H9 (cell line): ENCODE data around the gene BBS10. TPM values are rescaled to one million over a fixed set of nuclear protein-coding genes. Genes with fewer than 3 reads are reported as not detected.

Experiments
- DNase-seq: peaks from one replicate; pipeline ENCODE4 v3.0.0-alpha.2; 2017
- H2AFZ ChIP-seq: one replicate; pipeline ENCODE4 v1.6.1; 2013; ENCODE audit warnings: mild to moderate bottlenecking, low read length, control low read depth, moderate library complexity
- H2AK5ac ChIP-seq: 2 replicates; pipeline ENCODE4 v1.6.1; 2013; ENCODE audit warnings: low read length, control low read depth, mixed read lengths; ENCODE audit not compliant: insufficient read length
- H2BK120ac ChIP-seq: one replicate; pipeline ENCODE4 v1.6.1; 2013; ENCODE audit warnings: low read depth, mild to moderate bottlenecking, low read length, control low read depth, inconsistent platforms; ENCODE audit not compliant: poor library complexity, severe bottlenecking
- H2BK12ac ChIP-seq: 2 replicates; pipeline ENCODE4 v1.6.1; 2013; ENCODE audit warnings: low read length, control low read depth, mixed read lengths, low read depth; ENCODE audit not compliant: insufficient read length
- H2BK15ac ChIP-seq: 2 replicates; pipeline ENCODE4 v1.6.1; 2013; ENCODE audit warnings: low read depth, low read length, control low read depth
- H2BK20ac ChIP-seq: one replicate; pipeline ENCODE4 v1.6.1; 2013; ENCODE audit warnings: low read depth, mild to moderate bottlenecking, low read length, control low read depth, inconsistent platforms; ENCODE audit not compliant: poor library complexity, severe bottlenecking
- H2BK5ac ChIP-seq: 2 replicates; pipeline ENCODE4 v1.6.1; 2013; ENCODE audit warnings: low read length, control low read depth, mixed read lengths; ENCODE audit not compliant: insufficient read length
- H3K14ac ChIP-seq: 2 replicates; pipeline ENCODE4 v1.6.1; 2013; ENCODE audit warnings: low read length, control low read depth; ENCODE audit not compliant: insufficient read depth
- H3K18ac ChIP-seq: 2 replicates; pipeline ENCODE4 v1.6.1; 2013; ENCODE audit warnings: low read depth, mild to moderate bottlenecking, mixed read lengths, low read length, control low read depth; ENCODE audit not compliant: insufficient read length
- H3K23ac ChIP-seq: 2 replicates; pipeline ENCODE4 v1.6.1; 2013; ENCODE audit warnings: low read length, control low read depth, mixed read lengths, low read depth; ENCODE audit not compliant: insufficient read length
- H3K23me2 ChIP-seq: 2 replicates; pipeline ENCODE4 v1.6.1; 2013; ENCODE audit warnings: low read depth, mild to moderate bottlenecking, mixed read lengths, low read length, control low read depth; ENCODE audit not compliant: insufficient read length, poor library complexity, severe bottlenecking
- H3K27ac ChIP-seq: 2 replicates; pipeline ENCODE4 v1.5.1; 2013; ENCODE audit warnings: low read length, control low read depth, mixed read lengths, low read depth; ENCODE audit not compliant: insufficient read length
- H3K27me3 ChIP-seq: 2 replicates; pipeline ENCODE4 v1.6.1; 2013; ENCODE audit warnings: low read length, control low read depth, inconsistent platforms; ENCODE audit not compliant: insufficient read depth
- H3K4ac ChIP-seq: 2 replicates; pipeline ENCODE4 v1.6.1; 2013; ENCODE audit warnings: low read depth, mild to moderate bottlenecking, control low read depth, inconsistent platforms, low read length, moderate library complexity
- H3K4me1 ChIP-seq: 2 replicates; pipeline ENCODE4 v1.6.1; 2013; ENCODE audit warnings: low read length, control low read depth, inconsistent platforms; ENCODE audit not compliant: insufficient read depth
- H3K4me2 ChIP-seq: 2 replicates; pipeline ENCODE4 v1.6.1; 2013; ENCODE audit warnings: low read length, control low read depth, mixed read lengths; ENCODE audit not compliant: insufficient read length, insufficient read depth
- H3K56ac ChIP-seq: 2 replicates; pipeline ENCODE4 v1.6.1; 2013; ENCODE audit warnings: low read depth, mild to moderate bottlenecking, mixed read lengths, low read length, control low read depth; ENCODE audit not compliant: insufficient read length
- H3K79me1 ChIP-seq: 2 replicates; pipeline ENCODE4 v1.6.1; 2013; ENCODE audit warnings: low read depth, mild to moderate bottlenecking, moderate library complexity, low read length, control low read depth, inconsistent platforms; ENCODE audit not compliant: insufficient read depth, poor library complexity, severe bottlenecking
- H3K79me2 ChIP-seq: 2 replicates; pipeline ENCODE4 v1.6.1; 2013; ENCODE audit warnings: low read length, control low read depth, inconsistent platforms; ENCODE audit not compliant: insufficient read depth
- H3K9ac ChIP-seq: 2 replicates; pipeline ENCODE4 v1.6.1; 2013; ENCODE audit warnings: low read length, control low read depth, mixed read lengths; ENCODE audit not compliant: insufficient read length; ENCODE audit errors: extremely low read depth
- H3K9me3 ChIP-seq: one replicate; pipeline ENCODE4 v1.6.1; 2013; ENCODE audit warnings: low read depth, low read length, inconsistent platforms; ENCODE audit not compliant: control insufficient read depth
- H3T11ph ChIP-seq: one replicate; pipeline ENCODE4 v1.6.1; 2013; ENCODE audit warnings: mild to moderate bottlenecking, low read length, control low read depth, inconsistent platforms
- H4K20me1 ChIP-seq: one replicate; pipeline ENCODE4 v1.6.1; 2013; ENCODE audit not compliant: control insufficient read depth, insufficient read length, insufficient read depth
- H4K5ac ChIP-seq: 2 replicates; pipeline ENCODE4 v1.6.1; 2013; ENCODE audit warnings: low read depth, mild to moderate bottlenecking, mixed read lengths, low read length, control low read depth; ENCODE audit not compliant: insufficient read length
- H4K8ac ChIP-seq: replicated peaks from 2 replicates; pipeline ENCODE4 v1.6.1; 2013; ENCODE audit warnings: low read length, control low read depth, mixed read lengths, low read depth; ENCODE audit not compliant: insufficient read length
- H4K91ac ChIP-seq: 2 replicates; pipeline ENCODE4 v1.6.1; 2013; ENCODE audit warnings: low read depth, mild to moderate bottlenecking, moderate library complexity, mixed read lengths, low read length, control low read depth; ENCODE audit not compliant: insufficient read length
- H3K27ac Mint-ChIP-seq, 3 experiments: 2 replicates in 2 of 3; 3 replicates in 1 of 3; pipeline ENCODE4 v1.8.0; 2020 to 2021; ENCODE audit warnings: mixed read lengths in 3 of 3, mild to moderate bottlenecking in 1 of 3, moderate library complexity in 1 of 3
- H3K27me3 Mint-ChIP-seq: 2 replicates; pipeline ENCODE4 v1.8.0; 2021; ENCODE audit warnings: low read depth, mild to moderate bottlenecking, moderate library complexity, mixed read lengths
- H3K36me3 Mint-ChIP-seq, 3 experiments: 2 replicates in 2 of 3; 3 replicates in 1 of 3; pipeline ENCODE4 v1.8.0; 2020 to 2021; ENCODE audit warnings: low read depth in 3 of 3, mixed read lengths in 3 of 3; ENCODE audit not compliant: insufficient read depth in 1 of 3
- H3K4me1 Mint-ChIP-seq, 2 experiments: 2 replicates each; pipeline ENCODE4 v1.8.0; 2020; ENCODE audit warnings: mixed read lengths in 2 of 2
- H3K4me3 Mint-ChIP-seq, 2 experiments: 2 replicates in 1 of 2; 3 replicates in 1 of 2; pipeline ENCODE4 v1.8.0; 2020 to 2021; ENCODE audit warnings: mild to moderate bottlenecking in 2 of 2, mixed read lengths in 2 of 2, moderate library complexity in 1 of 2
- H3K9me3 Mint-ChIP-seq, 2 experiments: 2 replicates in 1 of 2; 3 replicates in 1 of 2; pipeline ENCODE4 v1.8.0; 2020; ENCODE audit warnings: mild to moderate bottlenecking in 2 of 2, mixed read lengths in 2 of 2, moderate library complexity in 1 of 2
- WGBS: extraction: QIAGEN DNeasy Blood & Tissue Kit; methylation state at CpG from one replicate; pipeline ENCODE4 v1.1.7; 2013; ENCODE audit warnings: missing lambda C conversion rate, low lambda C conversion rate, mixed read lengths; ENCODE audit not compliant: insufficient read length; ENCODE audit errors: extremely low coverage; 5-methylcytosine and 5-hydroxymethylcytosine counted together
- total RNA-seq: library from RNA; stranded (reverse); gene quantifications from 2 replicates; pipeline ENCODE4 v1.2.1, GENCODE V29; 2021
- TF ChIP-seq, protein P1 (sequence below): fragments of 200-600 bp; sonication (generic); conservative IDR thresholded peaks from 3 replicates; pipeline ENCODE4 v1.8.0; 2021; ENCODE audit warnings: antibody characterized with exemption, mild to moderate bottlenecking

The BBS10 gene
- total RNA-seq, 1 experiment from 2014 or later = 6.6 TPM

DNA sequence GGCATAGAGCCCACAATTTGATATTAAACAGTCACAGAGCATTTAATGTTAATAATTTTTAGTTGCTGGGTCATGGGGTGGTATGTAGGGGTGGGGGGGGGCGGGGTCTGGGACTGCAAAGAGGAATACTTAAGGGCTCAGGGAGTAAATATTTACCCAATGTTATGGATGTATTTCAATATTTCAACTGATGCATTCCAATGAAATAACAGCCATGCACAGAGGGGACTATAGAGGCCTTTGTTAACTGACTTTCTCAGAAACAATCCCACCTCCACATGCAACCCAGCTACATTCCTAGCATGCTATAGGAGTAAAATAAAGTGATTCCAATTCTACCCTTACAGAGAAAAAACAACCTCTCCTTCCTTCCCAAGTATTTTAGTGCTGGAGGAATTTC lies 7.9 kb upstream of the BBS10 start:
- Mint-ChIP-seq H3K4me3 (no peak overlapping the region), H3K27me3 (no peaks in the 10 kb centered on the region), H3K36me3 (peaks cover 2 to 33% (median 13%) of the 10 kb centered on the region in 3 experiments; a peak in 6 of 7 replicates), H3K4me1 (no peaks in the 10 kb centered on the region; a peak in 1 of 4 replicates), H3K27ac (no peak overlapping the region; a peak in 1 of 7 replicates), H3K9me3 (no peaks in the 10 kb centered on the region)
- H2BK15ac ChIP-seq = no peak overlapping the region
- no peak overlapping the region for H4K8ac ChIP-seq
- no peaks in the 10 kb centered on the region for H3K27me3 ChIP-seq
- no peaks in the 10 kb centered on the region for H3K79me1 ChIP-seq
- no peaks in the 10 kb centered on the region for H3K4me1 ChIP-seq
- H2AK5ac ChIP-seq = no peak overlapping the region
- H2BK5ac ChIP-seq = no peak overlapping the region
- TF ChIP-seq, protein P1, sequence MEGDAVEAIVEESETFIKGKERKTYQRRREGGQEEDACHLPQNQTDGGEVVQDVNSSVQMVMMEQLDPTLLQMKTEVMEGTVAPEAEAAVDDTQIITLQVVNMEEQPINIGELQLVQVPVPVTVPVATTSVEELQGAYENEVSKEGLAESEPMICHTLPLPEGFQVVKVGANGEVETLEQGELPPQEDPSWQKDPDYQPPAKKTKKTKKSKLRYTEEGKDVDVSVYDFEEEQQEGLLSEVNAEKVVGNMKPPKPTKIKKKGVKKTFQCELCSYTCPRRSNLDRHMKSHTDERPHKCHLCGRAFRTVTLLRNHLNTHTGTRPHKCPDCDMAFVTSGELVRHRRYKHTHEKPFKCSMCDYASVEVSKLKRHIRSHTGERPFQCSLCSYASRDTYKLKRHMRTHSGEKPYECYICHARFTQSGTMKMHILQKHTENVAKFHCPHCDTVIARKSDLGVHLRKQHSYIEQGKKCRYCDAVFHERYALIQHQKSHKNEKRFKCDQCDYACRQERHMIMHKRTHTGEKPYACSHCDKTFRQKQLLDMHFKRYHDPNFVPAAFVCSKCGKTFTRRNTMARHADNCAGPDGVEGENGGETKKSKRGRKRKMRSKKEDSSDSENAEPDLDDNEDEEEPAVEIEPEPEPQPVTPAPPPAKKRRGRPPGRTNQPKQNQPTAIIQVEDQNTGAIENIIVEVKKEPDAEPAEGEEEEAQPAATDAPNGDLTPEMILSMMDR = no peak
- H3T11ph ChIP-seq = no peak overlapping the region
- H2BK20ac ChIP-seq = no peak overlapping the region
- no peak overlapping the region for H2BK120ac ChIP-seq
- H4K5ac ChIP-seq = no peak overlapping the region
- H3K27ac ChIP-seq = no peak overlapping the region
- H3K9ac ChIP-seq = no peak overlapping the region
- no CpG with 5 or more reads among the region's 1 CpG for WGBS
- no peaks in the 10 kb centered on the region for H4K20me1 ChIP-seq
- no peak overlapping the region for H3K18ac ChIP-seq
- H2BK12ac ChIP-seq = no peak overlapping the region
- no peak overlapping the region for H3K56ac ChIP-seq
- no peak overlapping the region for H3K4ac ChIP-seq
- no peaks in the 10 kb centered on the region for H3K9me3 ChIP-seq
- no peaks in the 10 kb centered on the region for H3K79me2 ChIP-seq
- H3K4me2 ChIP-seq = no peak overlapping the region
- no peak for DNase-seq
- no peak overlapping the region for H3K14ac ChIP-seq
- H3K23me2 ChIP-seq = no peaks in the 10 kb centered on the region
- no peak overlapping the region for H3K23ac ChIP-seq
- H4K91ac ChIP-seq = no peak overlapping the region
- no peak overlapping the region for H2AFZ ChIP-seq
